Endothelial cell of umbilical vein (primary cell): ENCODE data around the gene EPHB6. TPM values are rescaled to one million over a fixed set of nuclear protein-coding genes. Genes with fewer than 3 reads are reported as not detected.

Experiments used
- BruUV-seq: library from RNA; stranded (reverse); fragments of 400-500 nt; replicated peaks from 2 replicates; lab custom pipeline; 2021; lab: Mats Ljungman, UMichigan
- CTCF ChIA-PET: fragments of 300-600, 350-600 bp; sonication (Branson Sonifier 250); formaldehyde crosslinking; loops from one replicate; lab custom pipeline; 2021; ENCODE audit warnings: antibody characterized with exemption, inconsistent platforms; lab: Charles Lee
- POLR2A ChIA-PET: fragments of 300-600, 350-600 bp; sonication (Branson Sonifier 250); formaldehyde crosslinking; loops from one replicate; lab custom pipeline; 2021; ENCODE audit warnings: antibody characterized with exemption, inconsistent platforms; lab: Charles Lee
- DNase-seq: peaks from one replicate; pipeline ENCODE4 v3.0.0-alpha.2; 2011; ENCODE audit warnings: low read depth, low spot score
- FAIRE-seq: peaks from 2 replicates; lab custom pipeline; 2011; peaks lifted over from hg19 to GRCh38; lab: Jason Lieb, UNC
- H2AFZ ChIP-seq: 2 replicates; pipeline ENCODE4 v1.6.0; 2012; ENCODE audit warnings: low read depth, low read length, control low read depth, inconsistent platforms
- H3K27ac ChIP-seq: 2 replicates; pipeline ENCODE4 v1.5.1; 2011; ENCODE audit warnings: low read depth, mild to moderate bottlenecking, control low read depth, low read length, moderate library complexity; ENCODE audit not compliant: insufficient read depth
- H3K27me3 ChIP-seq, 2 experiments: 2 replicates each; pipeline versions ENCODE4 v1.6.0 to v1.6.1; 2011; ENCODE audit warnings: low read length in 2 of 2, mixed read lengths in 1 of 2; ENCODE audit not compliant: control insufficient read depth in 2 of 2, insufficient read depth in 2 of 2
- H3K36me3 ChIP-seq, 2 experiments: 2 replicates in 1 of 2; 3 replicates in 1 of 2; pipeline ENCODE4 v1.5.1; 2011; ENCODE audit warnings: low read length in 2 of 2, mild to moderate bottlenecking in 1 of 2, moderate library complexity in 1 of 2; ENCODE audit not compliant: control insufficient read depth in 2 of 2, insufficient read depth in 2 of 2; ENCODE audit errors: extremely low read depth in 1 of 2
- H3K4me1 ChIP-seq: 3 replicates; pipeline ENCODE4 v1.5.1; 2011; ENCODE audit warnings: mild to moderate bottlenecking, low read length; ENCODE audit not compliant: control insufficient read depth, insufficient read depth; ENCODE audit errors: extremely low read depth
- H3K4me2 ChIP-seq: 2 replicates; pipeline ENCODE4 v1.6.1; 2011; ENCODE audit warnings: low read length, control low read depth, mixed read lengths; ENCODE audit not compliant: insufficient read depth
- H3K4me3 ChIP-seq, 3 experiments: fragments of 200-600 bp in 1 of 3; sonication (generic), shearing (Covaris generic) in 1 of 3; replicated peaks in 1 of 3; 2 replicates each; pipeline ENCODE4 v1.5.1; 2011 to 2016; ENCODE audit warnings: control low read depth in 3 of 3, low read length in 3 of 3, mild to moderate bottlenecking in 2 of 3, inconsistent platforms in 1 of 3, low read depth in 1 of 3, moderate library complexity in 1 of 3; ENCODE audit not compliant: insufficient read depth in 1 of 3
- H3K79me2 ChIP-seq: 2 replicates; pipeline ENCODE4 v1.6.0; 2012; ENCODE audit warnings: low read length, inconsistent platforms; ENCODE audit not compliant: control insufficient read depth, insufficient read depth
- H3K9ac ChIP-seq: replicated peaks from 2 replicates; pipeline ENCODE3; 2011; ENCODE audit warnings: low read length, control low read depth; ENCODE audit not compliant: insufficient read depth; ENCODE audit errors: extremely low read depth
- H3K9me1 ChIP-seq: replicated peaks from 3 replicates; pipeline ENCODE4 v1.6.0; 2011; ENCODE audit warnings: mild to moderate bottlenecking, low read length; ENCODE audit not compliant: control insufficient read depth, insufficient read depth; ENCODE audit errors: extremely low read depth
- H3K9me3 ChIP-seq: replicated peaks from 2 replicates; pipeline ENCODE4 v1.5.1; 2012; ENCODE audit warnings: low read length, inconsistent platforms; ENCODE audit not compliant: control insufficient read depth, insufficient read depth
- H4K20me1 ChIP-seq: replicated peaks from 2 replicates; pipeline ENCODE3; 2011; ENCODE audit warnings: mild to moderate bottlenecking, low read length; ENCODE audit not compliant: control insufficient read depth, insufficient read depth; ENCODE audit errors: extremely low read depth
- EZH2 ChIP-seq: IDR thresholded peaks from 2 replicates; pipeline ENCODE4 v1.6.1; 2012; ENCODE audit warnings: borderline replicate concordance, low read depth, mild to moderate bottlenecking, moderate library complexity, low read length, inconsistent platforms; ENCODE audit not compliant: severe bottlenecking
- FOS ChIP-seq: IDR thresholded peaks from 2 replicates; pipeline ENCODE4 v1.6.1; 2011; ENCODE audit warnings: mild to moderate bottlenecking, low read length, moderate library complexity, borderline replicate concordance; ENCODE audit not compliant: insufficient read depth
- GATA2 ChIP-seq: IDR thresholded peaks from 2 replicates; pipeline ENCODE4 v1.7.0; 2011; ENCODE audit warnings: low read depth, mild to moderate bottlenecking, moderate library complexity, mixed read lengths, low read length; ENCODE audit not compliant: insufficient read length, insufficient read depth
- JUN ChIP-seq: IDR thresholded peaks from 2 replicates; pipeline ENCODE4 v1.6.1; 2011; ENCODE audit warnings: borderline replicate concordance, low read depth; ENCODE audit not compliant: insufficient read length, insufficient read depth
- POLR2A ChIP-seq: IDR thresholded peaks from 2 replicates; pipeline ENCODE4 v1.6.1; 2012; ENCODE audit warnings: low read depth, mild to moderate bottlenecking, control low read depth, low read length
- dilution Hi-C: fragments of 300-500 bp; cut with MboI; formaldehyde crosslinking; loops from one replicate; pipeline ENCODE4 v1.15.0; 2019; ENCODE audit warnings: low sequenced_read_pairs; ENCODE audit not compliant: extremely low pct_ligation_motif_present
- intact Hi-C: fragments of 100-400 bp; cut with micrococcal nuclease; formaldehyde crosslinking; loops from one replicate; pipeline ENCODE4 v1.10.0; 2022
- polyA plus RNA-seq, 4 experiments: library from polyadenylated mRNA; depleted of rRNA in 3 of 4; stranded (reverse) in 3 of 4; unstranded in 1 of 4; fragments of >200 nt; gene quantifications; 2 replicates each; pipeline versions ENCODE4 v1.2.1 to v1.2.3, GENCODE V29; 2011 to 2012; ENCODE audit warnings: missing spikeins in 1 of 4
- total RNA-seq: library from RNA; stranded (reverse); gene quantifications from 2 replicates; pipeline ENCODE4 v1.2.3, GENCODE V29; 2021
- TF ChIP-seq, protein P1 (sequence below): IDR thresholded peaks from 2 replicates; pipeline ENCODE4 v1.6.1; 2011; ENCODE audit not compliant: insufficient read depth, insufficient read length
- TF ChIP-seq, protein P2 (sequence below), 2 donors: IDR thresholded peaks; 1 replicate in 1 of 2; 2 replicates in 1 of 2; pipeline ENCODE4 v1.5.1; 2011; ENCODE audit warnings: low read length in 2 of 2, mild to moderate bottlenecking in 2 of 2, moderate library complexity in 2 of 2, control low read depth in 1 of 2, inconsistent platforms in 1 of 2, low read depth in 1 of 2; ENCODE audit not compliant: insufficient read depth in 1 of 2; ENCODE audit errors: extremely low read depth in 1 of 2

The EPHB6 gene
- total and polyA plus RNA-seq, 2 donors (not counting 3 experiments of a cell fraction or from before 2014, with no cell fraction given) = 0.86 to 2.9 TPM

DNA sequence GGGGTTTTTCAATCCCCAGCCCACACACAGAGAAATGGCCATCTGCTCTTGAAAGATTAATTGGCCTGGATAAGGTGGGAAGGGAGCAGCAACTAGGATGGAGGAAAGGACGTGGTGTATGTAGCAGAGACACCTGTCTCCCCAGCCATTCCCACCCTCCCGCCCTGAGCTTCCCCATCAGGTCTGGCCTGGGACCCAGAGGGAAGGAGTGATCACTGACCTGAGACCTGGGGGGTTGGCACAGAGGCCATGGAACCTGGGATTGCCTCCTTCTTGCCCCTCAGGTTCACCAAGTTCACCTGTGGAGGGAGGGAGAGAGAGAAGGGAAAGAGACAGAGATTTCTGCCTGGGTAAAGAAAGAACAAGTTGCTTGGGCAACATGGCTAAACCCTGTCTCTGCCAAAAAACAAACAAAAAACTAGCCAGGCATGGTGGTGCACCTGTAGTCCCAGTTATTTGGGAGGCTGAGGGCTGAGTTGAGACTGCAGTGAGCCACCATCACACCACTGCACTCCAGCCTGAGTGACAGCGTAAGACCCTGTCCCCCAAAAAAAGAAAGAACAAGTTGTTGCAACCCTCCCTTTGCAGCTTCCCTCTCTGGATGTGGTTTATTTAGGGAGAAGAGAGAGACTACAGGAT lies 42.0 kb downstream of the EPHB6 start:
- no peak overlapping the region for H3K4me3 ChIP-seq
- H3K27me3 ChIP-seq = peaks cover 0 to 2% of the 10 kb centered on the region in 2 experiments
- H3K4me1 ChIP-seq = no peaks in the 10 kb centered on the region
- TF ChIP-seq, protein P1, sequence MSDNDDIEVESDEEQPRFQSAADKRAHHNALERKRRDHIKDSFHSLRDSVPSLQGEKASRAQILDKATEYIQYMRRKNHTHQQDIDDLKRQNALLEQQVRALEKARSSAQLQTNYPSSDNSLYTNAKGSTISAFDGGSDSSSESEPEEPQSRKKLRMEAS = no peak
- no peak overlapping the region for H3K4me2 ChIP-seq
- FAIRE-seq = no peak
- H2AFZ ChIP-seq = no peak overlapping the region
- ChIA-PET POLR2A (no interaction called here), CTCF (no interaction called here)
- intact Hi-C loops = no loop called here
- no peaks in the 10 kb centered on the region for H3K36me3 ChIP-seq
- H3K9me3 ChIP-seq = no peaks in the 10 kb centered on the region
- H3K9ac ChIP-seq = no peak overlapping the region
- no peaks in the 10 kb centered on the region for H4K20me1 ChIP-seq
- no peaks in the 10 kb centered on the region for H3K9me1 ChIP-seq
- H3K79me2 ChIP-seq = no peaks in the 10 kb centered on the region
- BruUV-seq = no TSS peak
- no peak overlapping the region for H3K27ac ChIP-seq
- DNase-seq = no peak
- dilution Hi-C loops = no loop called here

DNA sequence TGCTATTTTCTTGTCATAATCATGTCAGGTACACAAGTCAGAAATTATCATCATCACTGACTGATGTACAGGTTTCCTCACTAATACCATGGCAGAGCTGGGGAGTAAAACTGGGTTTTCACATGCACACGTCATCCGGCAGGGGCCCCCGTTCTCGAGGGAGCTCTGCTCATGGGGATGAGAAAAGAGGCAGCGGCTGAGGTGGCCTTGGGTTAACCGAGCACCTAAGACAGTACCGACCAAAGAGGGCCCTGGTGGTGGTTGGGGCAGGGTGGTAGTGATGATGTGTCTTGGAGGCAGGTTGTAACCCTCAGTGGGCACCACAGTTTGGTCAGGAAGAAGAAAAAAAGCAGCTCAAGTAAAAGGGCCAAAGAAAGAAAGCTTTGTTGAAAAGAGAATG lies 42.8 kb downstream of the EPHB6 start:
- Histone ChIP-seq H3K9me3 (no peaks in the 10 kb centered on the region), H3K4me3 (no peak overlapping the region), H3K4me2 (no peak overlapping the region), H3K27ac (no peak overlapping the region), H3K27me3 (peaks cover 0 to 2% of the 10 kb centered on the region in 2 experiments), H3K9me1 (no peaks in the 10 kb centered on the region), H3K9ac (no peak overlapping the region), H4K20me1 (no peaks in the 10 kb centered on the region), H2AFZ (no peak overlapping the region), H3K79me2 (no peaks in the 10 kb centered on the region), H3K36me3 (no peaks in the 10 kb centered on the region), H3K4me1 (no peaks in the 10 kb centered on the region)
- TF ChIP-seq, protein P1 = no peak
- TF ChIP-seq EZH2 = no peak
- no peak for TF ChIP-seq JUN
- TF ChIP-seq POLR2A = no peak
- TF ChIP-seq FOS = no peak
- TF ChIP-seq, protein P2, sequence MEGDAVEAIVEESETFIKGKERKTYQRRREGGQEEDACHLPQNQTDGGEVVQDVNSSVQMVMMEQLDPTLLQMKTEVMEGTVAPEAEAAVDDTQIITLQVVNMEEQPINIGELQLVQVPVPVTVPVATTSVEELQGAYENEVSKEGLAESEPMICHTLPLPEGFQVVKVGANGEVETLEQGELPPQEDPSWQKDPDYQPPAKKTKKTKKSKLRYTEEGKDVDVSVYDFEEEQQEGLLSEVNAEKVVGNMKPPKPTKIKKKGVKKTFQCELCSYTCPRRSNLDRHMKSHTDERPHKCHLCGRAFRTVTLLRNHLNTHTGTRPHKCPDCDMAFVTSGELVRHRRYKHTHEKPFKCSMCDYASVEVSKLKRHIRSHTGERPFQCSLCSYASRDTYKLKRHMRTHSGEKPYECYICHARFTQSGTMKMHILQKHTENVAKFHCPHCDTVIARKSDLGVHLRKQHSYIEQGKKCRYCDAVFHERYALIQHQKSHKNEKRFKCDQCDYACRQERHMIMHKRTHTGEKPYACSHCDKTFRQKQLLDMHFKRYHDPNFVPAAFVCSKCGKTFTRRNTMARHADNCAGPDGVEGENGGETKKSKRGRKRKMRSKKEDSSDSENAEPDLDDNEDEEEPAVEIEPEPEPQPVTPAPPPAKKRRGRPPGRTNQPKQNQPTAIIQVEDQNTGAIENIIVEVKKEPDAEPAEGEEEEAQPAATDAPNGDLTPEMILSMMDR (IDR thresholded peaks at IDR 0.05; ENCODE audit: extremely low read depth in 1 of 2, insufficient read depth in 1 of 2, low read depth in 1 of 2, low read length in 2 of 2) = no peak
- TF ChIP-seq GATA2 = no peak
- DNase-seq (no peak), FAIRE-seq (no peak)
- dilution Hi-C loops = no loop called here
- no TSS peak for BruUV-seq
- ChIA-PET POLR2A (no interaction called here), CTCF (interaction anchor here (1.0 kb wide), 1 partner anchor 294 kb away, joined by 3 read pairs; no protein-coding TSS in a partner anchor)
- intact Hi-C loops = no loop called here
